SK-N-SH (cell line): Measurements from ENCODE around the gene KCNH4.

Source experiments
- EP300 ChIP-seq, 2 experiments: IDR thresholded peaks; 2 replicates each; pipeline versions ENCODE4 v1.4.0 to v1.6.1; 2012; ENCODE audit warnings: borderline replicate concordance in 1 of 2, low read depth in 1 of 2, low read length in 1 of 2
- FOXJ3 ChIP-seq: sonication (generic); formaldehyde crosslinking; IDR thresholded peaks from 2 replicates; pipeline ENCODE4 v1.5.1; 2020; ENCODE audit warnings: mild to moderate bottlenecking, missing genetic modification reagents
- RCOR1 ChIP-seq: fragments of 150-350 bp; IDR thresholded peaks from 2 replicates; pipeline ENCODE4 v1.6.1; 2017; ENCODE audit warnings: antibody characterized with exemption, low read length
- SIN3A ChIP-seq: IDR thresholded peaks from 2 replicates; pipeline ENCODE4 v1.6.1; 2012; ENCODE audit warnings: low read depth, mild to moderate bottlenecking, low read length, moderate library complexity, borderline replicate concordance
- SMC3 ChIP-seq: IDR thresholded peaks from 2 replicates; pipeline ENCODE4 v1.6.1; 2012; ENCODE audit warnings: low read depth, low read length, improper control_type of control experiment
- TF ChIP-seq, protein P1 (sequence below): fragments of 200-600 bp; sonication (generic); IDR thresholded peaks from 2 replicates; pipeline ENCODE4 v1.6.1; 2017; ENCODE audit warnings: antibody characterized with exemption, mild to moderate bottlenecking, moderate library complexity

DNA sequence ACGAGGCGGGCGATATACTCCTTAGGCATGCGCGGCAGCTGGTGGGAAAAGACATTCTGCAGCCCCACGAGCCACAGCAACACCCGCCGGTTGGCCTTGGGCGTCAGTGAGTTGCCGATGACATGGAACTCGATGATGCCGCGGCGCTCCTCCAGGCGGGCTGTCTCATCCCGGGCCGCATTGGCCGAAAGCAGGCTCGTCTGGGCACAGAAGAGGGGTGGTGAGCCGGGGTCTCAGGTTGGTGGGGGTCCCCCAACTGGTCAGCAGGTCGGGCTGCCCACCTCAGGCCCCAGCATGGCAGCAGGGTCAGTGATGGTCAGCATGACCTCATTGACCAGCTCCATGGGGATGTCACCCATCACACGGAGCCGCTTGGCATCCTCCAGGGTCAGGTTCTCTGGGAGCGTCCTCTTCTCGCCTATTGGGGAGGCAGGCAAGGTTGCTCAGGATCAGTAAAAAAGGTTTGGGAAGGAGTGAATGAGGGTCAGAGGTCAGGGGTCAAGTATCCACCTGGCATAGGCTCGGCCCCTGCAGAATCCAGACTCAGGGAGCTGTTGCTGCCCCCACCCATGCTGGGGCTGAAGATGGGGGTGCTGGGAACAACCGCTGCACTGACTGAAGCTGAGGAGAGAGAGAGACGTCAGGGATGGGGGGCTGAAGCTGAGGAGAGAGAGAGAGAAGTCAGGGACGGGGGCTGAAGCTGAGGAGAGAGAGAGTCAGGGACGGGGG, 63.4 kb downstream of the KCNH4 start:
- TF ChIP-seq, protein P1, sequence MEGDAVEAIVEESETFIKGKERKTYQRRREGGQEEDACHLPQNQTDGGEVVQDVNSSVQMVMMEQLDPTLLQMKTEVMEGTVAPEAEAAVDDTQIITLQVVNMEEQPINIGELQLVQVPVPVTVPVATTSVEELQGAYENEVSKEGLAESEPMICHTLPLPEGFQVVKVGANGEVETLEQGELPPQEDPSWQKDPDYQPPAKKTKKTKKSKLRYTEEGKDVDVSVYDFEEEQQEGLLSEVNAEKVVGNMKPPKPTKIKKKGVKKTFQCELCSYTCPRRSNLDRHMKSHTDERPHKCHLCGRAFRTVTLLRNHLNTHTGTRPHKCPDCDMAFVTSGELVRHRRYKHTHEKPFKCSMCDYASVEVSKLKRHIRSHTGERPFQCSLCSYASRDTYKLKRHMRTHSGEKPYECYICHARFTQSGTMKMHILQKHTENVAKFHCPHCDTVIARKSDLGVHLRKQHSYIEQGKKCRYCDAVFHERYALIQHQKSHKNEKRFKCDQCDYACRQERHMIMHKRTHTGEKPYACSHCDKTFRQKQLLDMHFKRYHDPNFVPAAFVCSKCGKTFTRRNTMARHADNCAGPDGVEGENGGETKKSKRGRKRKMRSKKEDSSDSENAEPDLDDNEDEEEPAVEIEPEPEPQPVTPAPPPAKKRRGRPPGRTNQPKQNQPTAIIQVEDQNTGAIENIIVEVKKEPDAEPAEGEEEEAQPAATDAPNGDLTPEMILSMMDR = no peak
- TF ChIP-seq FOXJ3 (CRISPR knock-in tag) (no peak), RCOR1 (no peak), SMC3 (no peak), EP300 (IDR thresholded peaks at IDR 0.05; ENCODE audit: borderline replicate concordance in 1 of 2, low read depth in 1 of 2, low read length in 1 of 2) (no peak), SIN3A (no peak)
